HUES6 (cell line): ENCODE data around the gene CBL.

Experiments used
- H3K27ac ChIP-seq: 2 replicates; pipeline ENCODE4 v1.7.0; 2013; ENCODE audit warnings: low read depth, mild to moderate bottlenecking, low read length, inconsistent platforms
- H3K27me3 ChIP-seq: 2 replicates; pipeline ENCODE4 v1.6.1; 2013; ENCODE audit warnings: low read length; ENCODE audit not compliant: control insufficient read depth, insufficient read depth
- H3K36me3 ChIP-seq: 2 replicates; pipeline ENCODE4 v1.6.1; 2013; ENCODE audit warnings: low read length; ENCODE audit not compliant: control insufficient read depth, insufficient read depth
- H3K4me1 ChIP-seq: 2 replicates; pipeline ENCODE4 v1.6.1; 2013; ENCODE audit warnings: low read length; ENCODE audit not compliant: control insufficient read depth, insufficient read depth
- H3K4me3 ChIP-seq: 2 replicates; pipeline ENCODE4 v1.5.1; 2013; ENCODE audit warnings: low read depth, low read length
- H3K9ac ChIP-seq: one replicate; pipeline ENCODE4 v1.6.1; 2013; ENCODE audit warnings: mild to moderate bottlenecking, low read length
- H3K9me3 ChIP-seq: 2 replicates; pipeline ENCODE4 v1.6.1; 2013; ENCODE audit warnings: low read depth, low read length; ENCODE audit not compliant: control insufficient read depth, insufficient read depth

Gene CBL

GRCh38 chr11:119277660-119278059, 71.5 kb downstream of the CBL start:
- Histone ChIP-seq H3K4me1 (no peaks in the 10 kb centered on the region), H3K27ac (no peak overlapping the region), H3K9me3 (no peaks in the 10 kb centered on the region), H3K4me3 (no peak overlapping the region), H3K9ac (no peak overlapping the region), H3K27me3 (no peaks in the 10 kb centered on the region), H3K36me3 (peaks cover 65% of the 10 kb centered on the region)

DNA sequence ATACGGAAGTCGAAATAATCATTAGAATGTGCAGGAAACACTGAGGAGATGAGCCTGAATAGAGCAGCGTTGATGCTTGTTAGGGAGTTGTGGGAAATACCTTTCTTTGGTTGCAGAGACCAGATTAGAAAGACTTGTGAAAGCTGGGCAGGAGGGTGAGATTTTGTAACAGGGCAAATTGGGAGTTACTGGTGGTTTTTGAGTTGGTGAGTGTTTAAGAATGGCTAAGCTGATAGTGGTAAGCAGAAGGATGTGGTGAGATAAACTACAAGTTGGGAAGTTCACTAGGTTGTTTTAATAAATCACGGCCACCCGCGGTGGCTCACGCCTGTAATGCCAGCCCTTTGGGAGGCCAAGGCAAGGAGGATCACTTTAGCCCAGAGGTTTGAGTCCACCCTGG, 76.4 kb downstream of the CBL start:
- no peaks in the 10 kb centered on the region for H3K27me3 ChIP-seq
- H3K4me3 ChIP-seq, result no peak overlapping the region
- H3K36me3 ChIP-seq, result peaks cover 50% of the 10 kb centered on the region
- no peaks in the 10 kb centered on the region for H3K9me3 ChIP-seq
- H3K4me1 ChIP-seq, result no peaks in the 10 kb centered on the region
- no peak overlapping the region for H3K9ac ChIP-seq
- no peak overlapping the region for H3K27ac ChIP-seq

GRCh38 chr11:119284344-119285157, 78.4 kb downstream of the CBL start:
- Histone ChIP-seq H3K27ac (no peak overlapping the region), H3K4me3 (no peak overlapping the region), H3K4me1 (no peaks in the 10 kb centered on the region), H3K9ac (no peak overlapping the region), H3K27me3 (no peaks in the 10 kb centered on the region), H3K36me3 (peaks cover 51% of the 10 kb centered on the region), H3K9me3 (no peaks in the 10 kb centered on the region)

DNA sequence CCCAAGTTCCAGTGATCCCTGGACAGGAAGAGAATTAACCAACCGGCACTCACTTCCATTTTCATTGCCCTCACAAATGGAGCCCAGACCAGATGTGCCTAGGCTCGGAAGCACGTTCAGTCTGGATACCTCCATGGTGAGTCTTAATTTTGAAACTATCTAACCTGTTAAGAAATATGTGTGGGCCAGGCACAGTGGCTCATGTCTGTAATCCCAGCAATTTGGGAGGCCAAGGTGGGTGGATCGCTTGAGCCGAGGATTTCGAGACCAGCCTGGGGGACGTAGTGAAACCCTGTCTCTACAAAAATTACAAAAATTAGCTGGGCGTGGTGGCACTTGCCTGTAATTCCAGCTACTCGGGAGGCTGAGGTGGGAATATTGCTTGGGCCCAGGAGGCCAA, 79.3 kb downstream of the CBL start:
- no peak overlapping the region for H3K9ac ChIP-seq
- H3K4me1 ChIP-seq, result no peaks in the 10 kb centered on the region
- H3K4me3 ChIP-seq, result no peak overlapping the region
- no peaks in the 10 kb centered on the region for H3K27me3 ChIP-seq
- peaks cover 53% of the 10 kb centered on the region for H3K36me3 ChIP-seq
- H3K27ac ChIP-seq, result no peak overlapping the region
- H3K9me3 ChIP-seq, result peaks cover 2% of the 10 kb centered on the region; the same call in 1 of the 2 replicates

DNA sequence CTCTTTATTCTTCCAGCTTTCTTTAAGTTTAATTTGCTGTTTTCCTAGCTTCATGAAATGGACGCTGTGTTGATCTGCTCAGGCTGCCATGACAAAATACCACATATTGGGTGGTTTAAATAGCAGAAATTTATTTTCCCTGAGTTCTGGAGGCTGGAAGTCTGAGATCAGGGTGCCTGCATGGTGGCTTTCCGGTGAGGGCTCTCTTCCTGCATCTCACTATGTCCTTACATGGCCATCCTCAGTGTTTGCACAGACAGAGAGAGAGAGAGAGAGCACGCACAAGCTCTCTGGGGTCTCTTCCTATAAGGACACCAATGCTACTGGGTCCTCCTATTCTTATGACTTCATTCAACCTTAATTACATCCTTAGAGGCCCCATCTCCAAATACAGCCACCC, 82.1 kb downstream of the CBL start:
- no peak overlapping the region for H3K9ac ChIP-seq
- no peak overlapping the region for H3K27ac ChIP-seq
- H3K9me3 ChIP-seq, result peaks cover 5% of the 10 kb centered on the region; the same call in 1 of the 2 replicates
- no peak overlapping the region for H3K4me3 ChIP-seq
- no peaks in the 10 kb centered on the region for H3K4me1 ChIP-seq
- H3K36me3 ChIP-seq, result peaks cover 61% of the 10 kb centered on the region
- H3K27me3 ChIP-seq, result no peaks in the 10 kb centered on the region

- H3K4me1 ChIP-seq, result no peaks in the 10 kb centered on the region
- no peaks in the 10 kb centered on the region for H3K27me3 ChIP-seq
- no peak overlapping the region for H3K4me3 ChIP-seq
- H3K9me3 ChIP-seq, result peaks cover 5% of the 10 kb centered on the region; the same call in 1 of the 2 replicates
- H3K9ac ChIP-seq, result no peak overlapping the region
- no peak overlapping the region for H3K27ac ChIP-seq
- peaks cover 54% of the 10 kb centered on the region for H3K36me3 ChIP-seq
Observed at GRCh38 chr11:119290894-119291497, 84.9 kb downstream of the CBL start.

- H3K36me3 ChIP-seq, result peaks cover 54% of the 10 kb centered on the region
Observed at GRCh38 chr11:119293461-119293860, 87.3 kb downstream of the CBL start.

GRCh38 chr11:119295178-119295577, 89.0 kb downstream of the CBL start:
- Histone ChIP-seq H3K4me3 (no peak overlapping the region), H3K9me3 (peaks cover 3% of the 10 kb centered on the region; the same call in 1 of the 2 replicates), H3K4me1 (no peaks in the 10 kb centered on the region), H3K27me3 (no peaks in the 10 kb centered on the region), H3K36me3 (peaks cover 55% of the 10 kb centered on the region), H3K27ac (no peak overlapping the region), H3K9ac (no peak overlapping the region)

More at GRCh38 chr11:119293461-119293860, 87.3 kb downstream of the CBL start:
- Histone ChIP-seq H3K27me3 (no peaks in the 10 kb centered on the region), H3K9ac (no peak overlapping the region), H3K4me3 (no peak overlapping the region), H3K27ac (no peak overlapping the region), H3K4me1 (no peaks in the 10 kb centered on the region), H3K9me3 (peaks cover 5% of the 10 kb centered on the region; the same call in 1 of the 2 replicates)

DNA sequence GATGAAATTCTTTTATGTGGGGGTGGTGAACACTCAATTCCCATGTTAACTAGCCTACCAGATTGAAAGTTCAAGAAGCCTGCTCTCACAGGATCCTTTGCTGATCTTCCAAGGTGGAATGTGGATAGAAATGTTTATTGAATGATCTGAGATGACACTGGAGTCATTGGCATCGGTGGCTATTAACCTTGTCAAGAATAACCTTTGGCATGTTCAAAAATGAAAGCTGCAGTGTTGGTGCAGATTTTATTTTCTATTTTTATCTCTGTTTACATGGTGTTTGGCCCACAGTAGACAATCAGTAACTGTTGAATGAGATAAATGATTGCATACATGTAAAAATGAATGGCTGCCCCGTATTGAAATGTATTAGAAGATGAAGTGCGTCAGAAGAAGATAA, 91.8 kb downstream of the CBL start:
- H3K9me3 ChIP-seq, result no peaks in the 10 kb centered on the region
- H3K36me3 ChIP-seq, result peaks cover 70% of the 10 kb centered on the region
- H3K9ac ChIP-seq, result no peak overlapping the region
- H3K4me1 ChIP-seq, result no peaks in the 10 kb centered on the region
- H3K27me3 ChIP-seq, result no peaks in the 10 kb centered on the region
- H3K4me3 ChIP-seq, result no peak overlapping the region
- H3K27ac ChIP-seq, result no peak overlapping the region

- Histone ChIP-seq H3K36me3 (peaks cover 75% of the 10 kb centered on the region), H3K27me3 (no peaks in the 10 kb centered on the region), H3K4me3 (no peak overlapping the region), H3K27ac (no peak overlapping the region), H3K4me1 (no peaks in the 10 kb centered on the region), H3K9ac (no peak overlapping the region), H3K9me3 (no peaks in the 10 kb centered on the region)
Observed at GRCh38 chr11:119298726-119299125, 92.6 kb downstream of the CBL start.

DNA sequence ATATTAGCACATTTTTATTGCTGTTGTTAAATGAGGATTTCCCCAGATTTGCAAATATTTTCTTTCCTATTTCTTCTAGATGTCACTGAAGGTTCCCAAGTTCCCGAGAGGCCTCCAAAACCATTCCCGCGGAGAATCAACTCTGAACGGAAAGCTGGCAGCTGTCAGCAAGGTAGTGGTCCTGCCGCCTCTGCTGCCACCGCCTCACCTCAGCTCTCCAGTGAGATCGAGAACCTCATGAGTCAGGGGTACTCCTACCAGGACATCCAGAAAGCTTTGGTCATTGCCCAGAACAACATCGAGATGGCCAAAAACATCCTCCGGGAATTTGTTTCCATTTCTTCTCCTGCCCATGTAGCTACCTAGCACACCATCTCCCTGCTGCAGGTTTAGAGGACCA, 93.3 kb downstream of the CBL start:
- Histone ChIP-seq H3K9ac (no peak overlapping the region), H3K4me1 (no peaks in the 10 kb centered on the region), H3K27ac (no peak overlapping the region), H3K4me3 (no peak overlapping the region), H3K27me3 (no peaks in the 10 kb centered on the region), H3K36me3 (peaks cover 82% of the 10 kb centered on the region), H3K9me3 (no peaks in the 10 kb centered on the region)
